Type B pancreatic cell (in vitro differentiated cells): ENCODE data around the gene DRD2. TPM values are rescaled to one million over a fixed set of nuclear protein-coding genes. Genes with fewer than 3 reads are reported as not detected.

ENCODE experiments used
- DNase-seq: peaks from one replicate; pipeline ENCODE4 v3.0.0; 2021; ENCODE audit warnings: mixed read lengths; ENCODE audit not compliant: unreplicated experiment; ENCODE audit errors: extremely low spot score
- H3K27ac Mint-ChIP-seq: 2 replicates; pipeline ENCODE4 v1.8.0; 2021; ENCODE audit warnings: mild to moderate bottlenecking, mixed read lengths
- H3K27me3 Mint-ChIP-seq: 2 replicates; pipeline ENCODE4 v1.8.0; 2021; ENCODE audit warnings: mixed read lengths
- H3K36me3 Mint-ChIP-seq: 2 replicates; pipeline ENCODE4 v1.8.0; 2021; ENCODE audit warnings: mixed read lengths
- H3K4me1 Mint-ChIP-seq: one replicate; pipeline ENCODE4 v1.8.0; 2021; ENCODE audit warnings: mixed read lengths; ENCODE audit not compliant: unreplicated experiment
- H3K4me3 Mint-ChIP-seq: 2 replicates; pipeline ENCODE4 v1.8.0; 2021; ENCODE audit warnings: mild to moderate bottlenecking, mixed read lengths
- H3K9me3 Mint-ChIP-seq: 2 replicates; pipeline ENCODE4 v1.8.0; 2021; ENCODE audit warnings: mixed read lengths
- CTCF ChIP-seq: fragments of 200-600 bp; sonication (generic); conservative IDR thresholded peaks from 2 replicates; pipeline ENCODE4 v1.5.0; 2021; ENCODE audit warnings: antibody characterized with exemption, mild to moderate bottlenecking
- total RNA-seq: library from RNA; stranded (reverse); gene quantifications from 2 replicates; pipeline ENCODE4 v1.2.1, GENCODE V29; 2021; ENCODE audit warnings: low replicate concordance

Gene DRD2
- total RNA-seq, 1 donor from 2014 or later = 3.7 TPM

GRCh38 chr11:113473983-113474361 lies 1.2 kb downstream of the DRD2 start:
- Mint-ChIP-seq H3K36me3 (no peaks in the 10 kb centered on the region), H3K27me3 (peaks cover 86% of the 10 kb centered on the region)

GRCh38 chr11:113472471-113472870 lies 2.7 kb downstream of the DRD2 start:
- Mint-ChIP-seq H3K4me3 (no peak overlapping the region), H3K36me3 (no peaks in the 10 kb centered on the region), H3K27ac (no peak overlapping the region), H3K4me1 (peaks cover 8% of the 10 kb centered on the region), H3K27me3 (peaks cover 75% of the 10 kb centered on the region), H3K9me3 (no peaks in the 10 kb centered on the region)
- no peak for DNase-seq
- no peak for TF ChIP-seq CTCF

More at GRCh38 chr11:113473983-113474361, 1.2 kb downstream of the DRD2 start:
- H3K9me3 Mint-ChIP-seq = no peaks in the 10 kb centered on the region
- no peak for DNase-seq
- H3K4me3 Mint-ChIP-seq = peak overlapping the region; percentile 84
- peaks cover 8% of the 10 kb centered on the region for H3K4me1 Mint-ChIP-seq
- no peak overlapping the region for H3K27ac Mint-ChIP-seq
- no peak for TF ChIP-seq CTCF

- no peak overlapping the region for H3K27ac Mint-ChIP-seq
- H3K4me1 Mint-ChIP-seq = peaks cover 4% of the 10 kb centered on the region
- no peak for TF ChIP-seq CTCF
- no peaks in the 10 kb centered on the region for H3K9me3 Mint-ChIP-seq
- DNase-seq = no peak
- H3K27me3 Mint-ChIP-seq = peaks cover 70% of the 10 kb centered on the region
- no peak overlapping the region for H3K4me3 Mint-ChIP-seq
- no peaks in the 10 kb centered on the region for H3K36me3 Mint-ChIP-seq
These were observed 5.0 kb downstream of the DRD2 start for GRCh38 chr11:113470233-113470632.

- no peaks in the 10 kb centered on the region for H3K9me3 Mint-ChIP-seq
- no peak for DNase-seq
- H3K4me1 Mint-ChIP-seq = no peaks in the 10 kb centered on the region
- H3K36me3 Mint-ChIP-seq = no peaks in the 10 kb centered on the region
- no peak overlapping the region for H3K4me3 Mint-ChIP-seq
- H3K27ac Mint-ChIP-seq = no peak overlapping the region
- H3K27me3 Mint-ChIP-seq = peaks cover 75% of the 10 kb centered on the region
- no peak for TF ChIP-seq CTCF
These were observed 6.4 kb downstream of the DRD2 start for GRCh38 chr11:113468726-113469345.

- DNase-seq = no peak
- H3K27me3 Mint-ChIP-seq = peaks cover 76% of the 10 kb centered on the region
- H3K4me1 Mint-ChIP-seq = no peaks in the 10 kb centered on the region
- H3K36me3 Mint-ChIP-seq = no peaks in the 10 kb centered on the region
- no peak overlapping the region for H3K4me3 Mint-ChIP-seq
- H3K9me3 Mint-ChIP-seq = no peaks in the 10 kb centered on the region
- TF ChIP-seq CTCF = no peak
- no peak overlapping the region for H3K27ac Mint-ChIP-seq
These were observed 7.7 kb downstream of the DRD2 start for GRCh38 chr11:113467545-113467944.

GRCh38 chr11:113465786-113466185 lies 9.4 kb downstream of the DRD2 start:
- DNase-seq = no peak
- no peak for TF ChIP-seq CTCF
- peaks cover 70% of the 10 kb centered on the region for H3K27me3 Mint-ChIP-seq
- no peak overlapping the region for H3K4me3 Mint-ChIP-seq
- no peaks in the 10 kb centered on the region for H3K9me3 Mint-ChIP-seq
- H3K27ac Mint-ChIP-seq = no peak overlapping the region
- H3K36me3 Mint-ChIP-seq = no peaks in the 10 kb centered on the region
- no peaks in the 10 kb centered on the region for H3K4me1 Mint-ChIP-seq
